K562 (cell line): Measurements from ENCODE around the gene ZNF655. TPM values are rescaled to one million over a fixed set of nuclear protein-coding genes. Genes with fewer than 3 reads are reported as not detected.

Experiments used
- ARID3A ChIP-seq: IDR thresholded peaks from 2 replicates; pipeline ENCODE4 v1.6.1; 2012; ENCODE audit warnings: low read depth, low read length, improper control_type of control experiment, borderline replicate concordance
- ATF7 ChIP-seq: fragments of 450-650 bp; IDR thresholded peaks from 2 replicates; pipeline ENCODE4 v1.7.1; 2014; ENCODE audit warnings: mild to moderate bottlenecking, moderate library complexity
- C11orf30 ChIP-seq: fragments of 450-650 bp; IDR thresholded peaks from 2 replicates; pipeline ENCODE4 v1.6.1; 2016; ENCODE audit warnings: low read depth, mild to moderate bottlenecking
- CEBPG ChIP-seq, 3 experiments: fragments of 200-800 bp in 1 of 3; sonication (Bioruptor generic) in 1 of 3; sonication (generic) in 1 of 3; formaldehyde crosslinking in 1 of 3; IDR thresholded peaks in 2 of 3; conservative IDR thresholded peaks in 1 of 3; 2 replicates each; pipeline versions ENCODE4 v1.6.1 to v1.8.0; 2016 to 2022; ENCODE audit warnings: missing compliant biosample characterization in 2 of 3, missing genetic modification characterization in 2 of 3, mild to moderate bottlenecking in 1 of 3, missing genetic modification reagents in 1 of 3
- HMGXB4 ChIP-seq: sonication (generic); formaldehyde crosslinking; IDR thresholded peaks from 2 replicates; pipeline ENCODE4 v1.8.1; 2023; ENCODE audit warnings: mild to moderate bottlenecking, missing genetic modification reagents
- JUNB ChIP-seq: fragments of 450-650 bp; formaldehyde crosslinking; conservative IDR thresholded peaks from 2 replicates; pipeline ENCODE4 v1.4.0; 2020; ENCODE audit warnings: mild to moderate bottlenecking
- MAFK ChIP-seq: IDR thresholded peaks from 2 replicates; pipeline ENCODE4 v1.6.1; 2011; ENCODE audit warnings: low read length, improper control_type of control experiment
- MYNN ChIP-seq, 2 experiments: sonication (generic); formaldehyde crosslinking in 1 of 2; IDR thresholded peaks; 2 replicates each; pipeline versions ENCODE4 v1.5.0 to v1.6.1; 2016 to 2020; ENCODE audit warnings: antibody characterized with exemption in 1 of 2, missing genetic modification reagents in 1 of 2
- NCOR1 ChIP-seq: fragments of 450-650 bp; IDR thresholded peaks from 2 replicates; pipeline ENCODE4 v1.6.1; 2016; ENCODE audit warnings: mild to moderate bottlenecking, moderate library complexity
- POLR2H ChIP-seq: IDR thresholded peaks from 2 replicates; pipeline ENCODE4 v1.6.1; 2016; ENCODE audit warnings: missing genetic modification characterization, low read depth, mild to moderate bottlenecking, control low read depth, missing compliant biosample characterization, moderate library complexity
- REST ChIP-seq, 2 experiments: fragments of 450-650 bp; formaldehyde crosslinking in 1 of 2; IDR thresholded peaks; 2 replicates each; pipeline versions ENCODE4 v1.4.0 to v1.6.1; 2014 to 2020; ENCODE audit warnings: mild to moderate bottlenecking in 2 of 2, borderline replicate concordance in 1 of 2, low read depth in 1 of 2
- RFX5 ChIP-seq: IDR thresholded peaks from 2 replicates; pipeline ENCODE4 v1.6.1; 2011; ENCODE audit warnings: low read depth, mild to moderate bottlenecking, improper control_type of control experiment, low read length
- SMARCA4 ChIP-seq: fragments of 450-650 bp; IDR thresholded peaks from 2 replicates; pipeline ENCODE4 v1.6.1; 2016
- TRIM24 ChIP-seq, 2 experiments: fragments of 450-650 bp; IDR thresholded peaks; 2 replicates each; pipeline ENCODE4 v1.6.1; 2016
- ZNF175 ChIP-seq: fragments of 200-800 bp; sonication (Bioruptor generic); IDR thresholded peaks from 2 replicates; pipeline ENCODE4 v1.6.1; 2016; ENCODE audit warnings: low read depth, mild to moderate bottlenecking, missing genetic modification characterization, missing compliant biosample characterization
- ZNF311 ChIP-seq: fragments of 250-450 bp; sonication (Bioruptor Pico); IDR thresholded peaks from 2 replicates; pipeline ENCODE4 v1.4.0; 2020; ENCODE audit warnings: mild to moderate bottlenecking, moderate library complexity
- polyA plus RNA-seq, 8 experiments: library from polyadenylated mRNA; depleted of rRNA in 4 of 8; stranded (reverse) in 5 of 8; unstranded in 3 of 8; fragments of >200 nt; fragmentation: Nextera tagmentation in 2 of 8; fragmentation: Illumina TruSeq in 1 of 8; extraction: Ambion mirVana in 2 of 8; extraction: Trizol in 1 of 8; gene quantifications; 2 replicates each; pipeline versions ENCODE4 v1.2.1 to v1.2.3, GENCODE V29; 2011 to 2014; ENCODE audit warnings: inconsistent platforms in 1 of 8, missing spikeins in 1 of 8
- total RNA-seq, 7 experiments: library from RNA; depleted of rRNA in 6 of 7; stranded (reverse); fragments of >200 nt in 6 of 7; fragmentation: Illumina TruSeq in 2 of 7; extraction: Trizol in 2 of 7; gene quantifications; 2 replicates each; pipeline versions ENCODE4 v1.2.1 to v1.2.3, GENCODE V29; 2011 to 2021; ENCODE audit warnings: low replicate concordance in 1 of 7

ZNF655 gene
- total and polyA plus RNA-seq, 9 of the 15 experiments (the other 6 are each of a cell fraction or from before 2014, with no cell fraction given), result 25.7 to 130 (median 95.2) TPM

- TF ChIP-seq MAFK, result peak; percentile 56; the same call in 1 of the 2 replicates
- peak; percentile 98 for TF ChIP-seq SMARCA4
- peak; percentile 8; the same call in 1 of the 2 replicates for TF ChIP-seq REST (IDR thresholded peaks at IDR 0.05; ENCODE audit: borderline replicate concordance)
- no peak for TF ChIP-seq REST (CRISPR knock-in tag; IDR thresholded peaks at IDR 0.05; ENCODE audit: low read depth)
- TF ChIP-seq MYNN (IDR thresholded peaks at IDR 0.05), result peak; percentile 47; the same call in 1 of the 2 replicates
- TF ChIP-seq MYNN (CRISPR knock-in tag; IDR thresholded peaks at IDR 0.05), result no peak
- no peak for TF ChIP-seq POLR2H (tag)
- TF ChIP-seq RFX5, result no peak
- TF ChIP-seq JUNB (CRISPR knock-in tag), result peak; percentile 80; the same call in 1 of the 2 replicates
- no peak for TF ChIP-seq C11orf30
- TF ChIP-seq TRIM24 (IDR thresholded peaks at IDR 0.05), result peak; percentile 62 to 66
- peak; percentile 64 for TF ChIP-seq NCOR1
- no peak for TF ChIP-seq ZNF311 (CRISPR knock-in tag)
- TF ChIP-seq ZNF175 (CRISPR knock-in tag), result peak; percentile 54; the same call in 1 of the 2 replicates
- peak; percentile 74; the same call in 1 of the 2 replicates for TF ChIP-seq ATF7
- peak; percentile 67; the same call in 1 of the 2 replicates for TF ChIP-seq CEBPG (CRISPR knock-in tag; IDR thresholded peaks at IDR 0.05)
- TF ChIP-seq CEBPG (tag; conservative IDR thresholded peaks at IDR 0.05 in 1 of 2, IDR thresholded peaks at IDR 0.05 in 1 of 2), result peak in 1 of 2 experiments; percentile 64; a peak in 1 of 4 replicates
- peak; percentile 55; the same call in 1 of the 2 replicates for TF ChIP-seq ARID3A
- TF ChIP-seq HMGXB4 (CRISPR knock-in tag), result no peak
Observed at GRCh38 chr7:99562832-99563231, 4.4 kb downstream of the ZNF655 start (continued).
